Erythroblast (primary cell): ENCODE measurements around the gene RCCD1.

Source experiments
- GATA1 ChIP-seq: IDR thresholded peaks from 2 replicates; pipeline ENCODE4 v1.6.1; 2011; ENCODE audit warnings: low read depth, mild to moderate bottlenecking, control low read depth, low read length, moderate library complexity
- POLR2A ChIP-seq: IDR thresholded peaks from 2 replicates; pipeline ENCODE4 v1.6.1; 2011; ENCODE audit warnings: mild to moderate bottlenecking, low read length

- no peak for TF ChIP-seq POLR2A
- no peak for TF ChIP-seq GATA1
Observed at GRCh38 chr15:90956274-90957030, 1.8 kb downstream of the RCCD1 start.
